Upper lobe of left lung (tissue), 4 donors: ENCODE measurements around the gene FGF14.

Source experiments
- EP300 ChIP-seq, 4 donors: sonication (generic); formaldehyde crosslinking; IDR thresholded peaks; one replicate each; pipeline ENCODE4 v1.5.1; 2017; ENCODE audit warnings: antibody characterized with exemption in 4 of 4, control low read depth in 2 of 4
- POLR2A ChIP-seq, 4 donors: fragments of 450-650 bp; IDR thresholded peaks; one replicate each; pipeline ENCODE4 v1.5.1; 2016 to 2017; ENCODE audit warnings: antibody characterized with exemption in 4 of 4, mild to moderate bottlenecking in 2 of 4
- TF ChIP-seq, protein P1 (sequence below), 6 experiments: fragments of 450-650 bp in 4 of 6; fragments of 200-600 bp in 2 of 6; sonication (generic) in 2 of 6; IDR thresholded peaks; one replicate each; pipeline ENCODE4 v1.5.1; 2016 to 2019; ENCODE audit warnings: antibody characterized with exemption in 6 of 6

GRCh38 chr13:102169471-102170015 is 232.3 kb downstream of the FGF14 start:
- TF ChIP-seq, protein P1, sequence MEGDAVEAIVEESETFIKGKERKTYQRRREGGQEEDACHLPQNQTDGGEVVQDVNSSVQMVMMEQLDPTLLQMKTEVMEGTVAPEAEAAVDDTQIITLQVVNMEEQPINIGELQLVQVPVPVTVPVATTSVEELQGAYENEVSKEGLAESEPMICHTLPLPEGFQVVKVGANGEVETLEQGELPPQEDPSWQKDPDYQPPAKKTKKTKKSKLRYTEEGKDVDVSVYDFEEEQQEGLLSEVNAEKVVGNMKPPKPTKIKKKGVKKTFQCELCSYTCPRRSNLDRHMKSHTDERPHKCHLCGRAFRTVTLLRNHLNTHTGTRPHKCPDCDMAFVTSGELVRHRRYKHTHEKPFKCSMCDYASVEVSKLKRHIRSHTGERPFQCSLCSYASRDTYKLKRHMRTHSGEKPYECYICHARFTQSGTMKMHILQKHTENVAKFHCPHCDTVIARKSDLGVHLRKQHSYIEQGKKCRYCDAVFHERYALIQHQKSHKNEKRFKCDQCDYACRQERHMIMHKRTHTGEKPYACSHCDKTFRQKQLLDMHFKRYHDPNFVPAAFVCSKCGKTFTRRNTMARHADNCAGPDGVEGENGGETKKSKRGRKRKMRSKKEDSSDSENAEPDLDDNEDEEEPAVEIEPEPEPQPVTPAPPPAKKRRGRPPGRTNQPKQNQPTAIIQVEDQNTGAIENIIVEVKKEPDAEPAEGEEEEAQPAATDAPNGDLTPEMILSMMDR (IDR thresholded peaks at IDR 0.05): no peak
- TF ChIP-seq POLR2A (IDR thresholded peaks at IDR 0.05): no peak
- no peak for TF ChIP-seq EP300 (IDR thresholded peaks at IDR 0.05)
